ENCODE measurements around the gene NNAT. TPM values are rescaled to one million over a fixed set of nuclear protein-coding genes. Genes with fewer than 3 reads are reported as not detected.

Gene NNAT
- total RNA-seq, 1 donor from 2014 or later = 14.7 TPM

- no peaks in the 10 kb centered on the region for H3K27me3 Mint-ChIP-seq (ENCODE audit: unreplicated experiment)
- H3K9me3 Mint-ChIP-seq (ENCODE audit: unreplicated experiment) = no peaks in the 10 kb centered on the region
- H3K4me3 Mint-ChIP-seq (ENCODE audit: unreplicated experiment) = no peak overlapping the region
- H3K36me3 Mint-ChIP-seq (ENCODE audit: unreplicated experiment) = peaks cover 16% of the 10 kb centered on the region
- TF ChIP-seq CTCF (IDR thresholded peaks at IDR 0.05) = no peak
- no peak for DNase-seq (ENCODE audit: extremely low spot score, unreplicated experiment)
- peaks cover 5% of the 10 kb centered on the region for H3K4me1 Mint-ChIP-seq (ENCODE audit: unreplicated experiment)
- no peak overlapping the region for H3K27ac Mint-ChIP-seq (ENCODE audit: unreplicated experiment)
These were observed 28.1 kb upstream of the NNAT start for GRCh38 chr20:37492945-37493344.

GRCh38 chr20:37494301-37494700 is 26.7 kb upstream of the NNAT start:
- H3K36me3 Mint-ChIP-seq (ENCODE audit: unreplicated experiment) = peaks cover 16% of the 10 kb centered on the region
- H3K27me3 Mint-ChIP-seq (ENCODE audit: unreplicated experiment) = no peaks in the 10 kb centered on the region
- no peak for TF ChIP-seq CTCF (IDR thresholded peaks at IDR 0.05)

GRCh38 chr20:37494796-37495195 is 26.3 kb upstream of the NNAT start:
- Mint-ChIP-seq H3K27me3 (ENCODE audit: unreplicated experiment) (no peaks in the 10 kb centered on the region), H3K36me3 (ENCODE audit: unreplicated experiment) (peaks cover 17% of the 10 kb centered on the region), H3K9me3 (ENCODE audit: unreplicated experiment) (no peaks in the 10 kb centered on the region), H3K4me3 (ENCODE audit: unreplicated experiment) (no peak overlapping the region), H3K27ac (ENCODE audit: unreplicated experiment) (no peak overlapping the region), H3K4me1 (ENCODE audit: unreplicated experiment) (peaks cover 9% of the 10 kb centered on the region)
- no peak for TF ChIP-seq CTCF (IDR thresholded peaks at IDR 0.05)
- DNase-seq (ENCODE audit: extremely low spot score, unreplicated experiment) = no peak

More at GRCh38 chr20:37494301-37494700, 26.7 kb upstream of the NNAT start:
- DNase-seq (ENCODE audit: extremely low spot score, unreplicated experiment) = no peak
- Mint-ChIP-seq H3K27ac (ENCODE audit: unreplicated experiment) (no peak overlapping the region), H3K9me3 (ENCODE audit: unreplicated experiment) (no peaks in the 10 kb centered on the region), H3K4me3 (ENCODE audit: unreplicated experiment) (no peak overlapping the region), H3K4me1 (ENCODE audit: unreplicated experiment) (peaks cover 9% of the 10 kb centered on the region)

GRCh38 chr20:37498066-37498665 is 22.9 kb upstream of the NNAT start:
- peaks cover 16% of the 10 kb centered on the region for H3K36me3 Mint-ChIP-seq (ENCODE audit: unreplicated experiment)
- TF ChIP-seq CTCF (IDR thresholded peaks at IDR 0.05) = no peak
- no peaks in the 10 kb centered on the region for H3K9me3 Mint-ChIP-seq (ENCODE audit: unreplicated experiment)
- peaks cover 9% of the 10 kb centered on the region for H3K4me1 Mint-ChIP-seq (ENCODE audit: unreplicated experiment)
- H3K4me3 Mint-ChIP-seq (ENCODE audit: unreplicated experiment) = no peak overlapping the region
- DNase-seq (ENCODE audit: extremely low spot score, unreplicated experiment) = no peak
- H3K27me3 Mint-ChIP-seq (ENCODE audit: unreplicated experiment) = no peaks in the 10 kb centered on the region
- H3K27ac Mint-ChIP-seq (ENCODE audit: unreplicated experiment) = no peak overlapping the region

- H3K27ac Mint-ChIP-seq (ENCODE audit: unreplicated experiment) = no peak overlapping the region
- H3K4me3 Mint-ChIP-seq (ENCODE audit: unreplicated experiment) = no peak overlapping the region
- peaks cover 4% of the 10 kb centered on the region for H3K36me3 Mint-ChIP-seq (ENCODE audit: unreplicated experiment)
- no peaks in the 10 kb centered on the region for H3K9me3 Mint-ChIP-seq (ENCODE audit: unreplicated experiment)
- TF ChIP-seq CTCF (IDR thresholded peaks at IDR 0.05) = no peak
- H3K4me1 Mint-ChIP-seq (ENCODE audit: unreplicated experiment) = peaks cover 9% of the 10 kb centered on the region
- no peaks in the 10 kb centered on the region for H3K27me3 Mint-ChIP-seq (ENCODE audit: unreplicated experiment)
- DNase-seq (ENCODE audit: extremely low spot score, unreplicated experiment) = no peak
These were observed 20.7 kb upstream of the NNAT start for GRCh38 chr20:37500311-37500710.

All from osteocyte (in vitro differentiated cells).